ENCODE data around the gene NUP35.

DNA sequence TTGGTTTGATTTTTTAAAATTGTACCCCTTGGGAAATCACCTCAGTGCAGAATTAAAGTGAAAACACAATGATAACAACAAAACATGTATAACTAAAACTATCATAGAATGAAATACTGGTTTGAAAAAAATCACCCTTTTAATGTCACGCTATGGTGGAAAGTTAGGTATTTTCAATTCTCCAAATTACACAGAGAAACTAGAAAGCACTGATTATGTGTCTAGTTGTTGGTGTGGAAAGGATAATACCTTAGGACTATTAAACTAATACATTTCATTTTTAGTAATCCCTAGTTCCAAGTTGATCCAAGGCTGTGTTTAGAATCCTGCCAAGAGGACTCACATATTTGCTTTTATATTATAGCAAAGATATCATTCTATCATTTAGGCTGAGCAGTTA, 71.2 kb downstream of the NUP35 start:
- TF ChIP-seq, protein P1, sequence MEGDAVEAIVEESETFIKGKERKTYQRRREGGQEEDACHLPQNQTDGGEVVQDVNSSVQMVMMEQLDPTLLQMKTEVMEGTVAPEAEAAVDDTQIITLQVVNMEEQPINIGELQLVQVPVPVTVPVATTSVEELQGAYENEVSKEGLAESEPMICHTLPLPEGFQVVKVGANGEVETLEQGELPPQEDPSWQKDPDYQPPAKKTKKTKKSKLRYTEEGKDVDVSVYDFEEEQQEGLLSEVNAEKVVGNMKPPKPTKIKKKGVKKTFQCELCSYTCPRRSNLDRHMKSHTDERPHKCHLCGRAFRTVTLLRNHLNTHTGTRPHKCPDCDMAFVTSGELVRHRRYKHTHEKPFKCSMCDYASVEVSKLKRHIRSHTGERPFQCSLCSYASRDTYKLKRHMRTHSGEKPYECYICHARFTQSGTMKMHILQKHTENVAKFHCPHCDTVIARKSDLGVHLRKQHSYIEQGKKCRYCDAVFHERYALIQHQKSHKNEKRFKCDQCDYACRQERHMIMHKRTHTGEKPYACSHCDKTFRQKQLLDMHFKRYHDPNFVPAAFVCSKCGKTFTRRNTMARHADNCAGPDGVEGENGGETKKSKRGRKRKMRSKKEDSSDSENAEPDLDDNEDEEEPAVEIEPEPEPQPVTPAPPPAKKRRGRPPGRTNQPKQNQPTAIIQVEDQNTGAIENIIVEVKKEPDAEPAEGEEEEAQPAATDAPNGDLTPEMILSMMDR (IDR thresholded peaks at IDR 0.05), result no peak
- TF ChIP-seq POLR2AphosphoS5 (IDR thresholded peaks at IDR 0.05), result no peak
